Activated CD8-positive, alpha-beta memory T cell treated with anti-CD3 and anti-CD28 coated beads for 1 hour (primary cell): ENCODE results near the gene MACROD2.
"Not testable (repeated sequence)": the region's sequence is repeated elsewhere in the genome, so short reads cannot be mapped to it uniquely, and the experiment has no call there.

Experiments used
- DNase-seq, 2 donors: peaks; one replicate each; pipeline ENCODE4 v3.0.0-alpha.2; 2020; ENCODE audit warnings: low read depth in 1 of 2; ENCODE audit errors: extremely low read depth in 1 of 2

MACROD2 gene

DNA sequence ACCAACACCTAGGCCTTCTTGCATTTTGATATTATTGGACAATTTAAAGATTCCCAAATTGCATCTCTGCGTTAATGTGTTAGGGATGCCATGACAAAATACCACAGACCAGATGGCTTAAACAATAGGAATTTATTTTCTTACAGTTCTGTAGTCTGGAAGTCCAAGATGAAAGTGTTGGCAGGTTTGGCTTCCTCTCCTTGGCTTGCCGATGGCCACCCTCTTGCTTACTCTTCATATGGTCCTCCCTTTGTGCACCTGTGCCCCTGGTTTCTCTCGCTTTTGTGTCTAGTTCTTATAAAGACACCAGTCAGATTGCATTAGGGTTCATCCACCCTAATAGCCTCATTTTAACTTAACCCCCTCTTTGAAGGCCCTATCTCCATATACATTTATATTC is 1184.5 kb downstream of the MACROD2 start:
- DNase-seq, result no peak

DNA sequence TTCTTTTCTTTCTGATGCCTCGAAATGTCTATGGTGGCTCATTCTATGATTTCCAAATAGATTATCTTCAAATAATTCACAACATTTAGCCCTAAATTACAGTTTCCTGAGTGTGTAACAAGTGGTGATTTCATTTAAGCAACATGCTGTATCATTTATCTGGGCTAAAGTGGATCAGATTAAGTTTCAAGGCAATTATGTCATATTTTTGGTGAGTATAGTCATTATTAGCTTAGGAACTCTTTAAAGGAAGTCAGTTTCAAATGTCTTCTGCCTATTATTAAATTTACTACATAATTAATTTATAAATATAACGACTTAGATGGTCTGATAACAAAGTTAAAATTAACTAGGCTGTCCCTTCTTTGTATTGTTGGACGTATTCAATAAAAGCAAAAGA is 1190.0 kb downstream of the MACROD2 start:
- no peak for DNase-seq

DNA sequence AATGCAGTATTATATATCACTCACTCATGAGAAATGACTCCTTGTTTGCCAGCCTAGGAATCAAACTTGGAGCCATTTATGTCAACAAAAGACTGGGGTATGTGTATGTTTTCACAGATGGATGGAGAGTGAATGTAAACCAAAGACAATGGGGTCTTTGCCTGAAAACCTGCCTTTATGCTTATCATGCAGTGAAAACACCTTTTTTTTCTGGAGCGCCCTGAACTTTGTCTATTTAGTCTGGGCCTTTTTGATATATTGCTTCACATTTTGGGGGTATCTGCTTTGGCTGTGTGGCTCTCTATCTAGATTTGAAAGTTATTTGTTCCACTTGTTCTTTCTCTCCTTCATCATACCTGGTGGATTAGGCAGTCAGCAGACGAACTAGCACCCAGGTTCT is 1190.6 kb downstream of the MACROD2 start:
- no peak for DNase-seq

DNA sequence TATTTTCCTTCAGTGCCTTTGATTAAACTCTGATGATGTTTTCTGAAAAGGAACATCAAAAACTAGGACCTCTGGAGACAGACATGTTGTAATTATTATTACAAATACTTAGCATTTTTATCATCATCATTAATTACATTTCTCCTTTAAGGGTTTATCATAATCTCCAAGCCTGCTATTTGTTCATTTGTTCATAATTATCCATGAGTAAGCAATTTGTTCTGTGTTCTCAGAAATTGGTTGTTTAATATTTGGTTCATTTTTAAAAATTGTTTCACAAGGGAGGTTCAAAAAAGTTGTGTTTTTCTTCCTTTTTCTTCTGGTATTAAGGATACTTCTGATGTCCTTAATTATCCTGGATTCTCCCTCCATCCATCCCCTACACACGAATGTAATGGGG is 1192.3 kb downstream of the MACROD2 start:
- DNase-seq, result no peak

DNA sequence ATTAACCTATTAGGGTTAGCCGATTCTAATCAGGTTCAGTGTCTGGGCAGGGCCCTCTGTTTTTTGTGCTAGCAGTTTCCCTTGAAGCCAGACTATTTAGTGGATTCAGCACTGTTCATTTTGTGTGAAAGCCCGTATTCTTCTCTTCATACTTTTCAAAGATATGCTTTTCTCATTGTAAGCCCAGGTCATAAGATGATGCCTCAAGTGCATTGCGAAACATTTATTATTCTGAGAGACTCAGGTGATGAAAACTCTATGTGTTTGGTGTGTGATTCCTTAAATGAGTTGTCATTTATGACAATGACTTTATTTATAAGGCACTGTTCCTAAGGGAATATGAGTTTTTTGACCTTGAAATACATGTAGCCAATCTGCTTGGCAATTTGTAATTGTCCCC is 1193.1 kb downstream of the MACROD2 start:
- no peak for DNase-seq

DNA sequence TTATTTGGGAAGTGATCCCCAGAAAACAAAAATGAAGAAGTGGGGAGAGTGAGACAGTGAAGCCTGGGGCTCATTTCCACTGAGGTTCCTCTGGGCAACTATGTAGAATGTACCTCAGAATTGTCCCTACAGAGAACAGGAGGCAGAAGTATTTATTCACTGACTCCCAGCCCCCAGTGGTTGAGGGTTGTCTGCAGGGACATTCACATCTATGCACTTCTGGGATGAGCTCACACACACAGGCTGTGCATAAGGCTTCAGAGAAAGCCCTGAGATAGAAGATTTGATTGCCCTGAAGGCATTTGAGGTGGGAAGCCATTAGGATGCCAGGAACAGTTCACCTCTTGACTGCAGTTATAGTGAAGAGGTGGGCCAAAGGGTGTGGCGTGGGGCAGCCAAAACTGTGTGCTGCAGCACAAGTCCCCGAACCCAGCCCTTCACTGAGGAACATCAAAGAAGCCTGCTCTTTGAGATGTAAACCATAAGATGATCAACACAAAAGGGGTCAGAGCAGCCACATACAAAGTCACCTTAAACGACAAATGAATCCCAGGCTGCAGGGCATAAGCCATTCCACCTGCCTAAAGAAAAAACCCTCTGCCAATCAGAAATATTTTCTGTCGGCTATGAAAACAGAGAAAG is 1195.9 kb downstream of the MACROD2 start:
- no peak for DNase-seq

DNA sequence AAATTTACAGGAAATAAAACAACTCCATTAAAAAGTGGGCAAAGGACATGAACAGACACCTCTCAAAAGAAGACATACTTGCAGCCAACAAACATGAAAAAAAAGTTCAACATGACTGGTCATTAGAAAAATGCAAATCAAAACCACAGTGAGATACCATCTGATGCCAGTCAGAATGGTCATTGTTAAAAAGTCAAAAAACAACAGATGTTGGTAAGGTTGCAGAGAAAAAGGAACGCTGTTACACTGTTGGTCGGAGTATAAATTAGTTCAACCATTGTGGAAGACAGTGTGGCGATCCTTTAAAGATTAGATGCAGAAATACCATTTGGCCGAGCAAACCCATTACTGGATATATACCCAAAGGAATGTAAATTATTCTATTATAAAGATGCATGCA is 1200.1 kb downstream of the MACROD2 start:
- DNase-seq, result no peak

DNA sequence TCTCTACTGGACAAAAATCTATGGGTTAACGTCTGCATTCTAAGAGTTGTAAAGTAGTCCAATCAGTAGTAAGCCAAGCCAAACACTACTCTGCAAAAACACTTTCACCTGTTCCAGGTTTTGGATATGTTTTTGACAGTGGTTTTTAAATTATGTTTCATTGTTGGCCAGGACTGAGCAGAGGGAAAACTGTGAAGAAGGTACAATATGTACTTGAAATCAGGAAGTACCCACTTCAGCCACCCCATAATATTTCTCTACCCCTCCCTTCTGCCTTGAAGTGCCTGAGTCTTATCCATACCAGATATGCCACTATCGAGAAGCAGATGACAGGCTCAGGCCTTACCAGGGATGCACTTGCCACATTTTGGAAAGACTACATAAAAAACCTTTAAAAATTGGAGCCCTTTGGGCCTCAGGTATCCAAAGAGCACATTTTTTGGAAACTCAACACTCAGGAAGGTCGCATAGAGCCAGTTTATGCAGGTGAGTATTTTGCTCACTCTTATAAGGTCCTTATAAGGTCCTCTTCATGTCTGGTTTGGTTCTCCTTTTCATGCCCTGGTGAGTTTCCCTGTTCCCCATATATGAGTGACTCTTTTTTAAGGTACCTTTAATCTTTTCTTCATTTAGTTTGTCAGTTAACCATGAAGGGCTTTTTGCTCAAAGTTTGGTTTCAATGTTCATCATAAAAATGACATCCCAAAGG is 1201.4 kb downstream of the MACROD2 start:
- no peak for DNase-seq

DNA sequence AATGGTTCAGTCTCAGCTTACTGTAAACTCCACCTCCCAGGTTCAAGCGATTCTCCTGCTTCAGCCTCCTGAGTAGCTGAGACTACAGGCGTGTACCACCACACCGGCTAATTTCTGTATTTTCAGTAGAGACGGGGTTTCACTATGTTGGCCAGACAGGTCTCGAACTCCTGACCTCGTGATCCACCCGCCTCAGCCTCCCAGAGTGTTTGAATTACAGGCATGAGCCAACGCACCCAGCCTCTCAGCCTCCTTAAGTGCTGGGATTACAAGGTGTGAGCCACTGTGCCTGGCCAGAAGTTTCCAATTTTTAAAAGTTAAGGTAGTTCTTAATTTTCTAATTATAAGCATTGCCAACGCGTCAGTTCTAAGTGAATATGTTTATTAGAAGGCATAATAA is 1202.7 kb downstream of the MACROD2 start:
- DNase-seq, result not testable (repeated sequence)

DNA sequence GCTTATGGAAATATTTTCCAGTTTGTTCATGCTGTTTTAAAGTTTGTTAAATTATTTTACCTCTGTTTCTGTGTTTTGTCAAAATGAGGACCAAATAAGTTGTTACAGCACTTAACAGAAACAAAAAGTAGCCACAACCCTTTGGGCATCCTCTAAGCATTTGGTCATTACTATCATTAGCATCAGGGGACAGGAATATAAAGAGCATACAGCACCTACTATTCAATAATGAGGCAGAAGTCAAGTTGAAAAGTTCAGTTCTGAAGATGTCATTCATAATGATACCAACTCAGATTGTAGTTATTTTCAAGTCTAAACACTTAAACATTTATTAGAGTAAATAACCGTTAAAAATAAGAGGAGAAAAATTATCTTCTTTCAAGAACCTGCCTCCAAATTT is 1204.4 kb downstream of the MACROD2 start:
- no peak for DNase-seq

DNA sequence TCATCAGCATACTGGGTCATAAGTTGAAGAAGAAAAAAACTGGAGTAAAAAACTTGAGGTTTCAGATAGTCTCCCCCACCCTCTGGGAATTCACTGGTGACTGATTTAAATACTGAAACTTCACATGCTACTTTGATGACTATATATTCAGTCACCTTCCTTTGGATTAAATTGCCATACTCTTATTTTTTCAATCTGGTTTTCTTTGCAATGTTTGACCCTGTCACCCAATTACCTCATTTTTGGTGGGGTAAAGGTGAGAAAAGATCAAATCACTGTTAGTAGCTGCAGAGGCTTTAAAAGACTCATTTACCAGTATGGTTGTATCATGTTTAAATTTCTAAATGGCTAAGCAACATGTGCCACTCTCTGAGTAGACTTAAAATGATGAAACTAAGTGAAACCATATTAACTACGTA is 1204.8 kb downstream of the MACROD2 start:
- no peak for DNase-seq

DNA sequence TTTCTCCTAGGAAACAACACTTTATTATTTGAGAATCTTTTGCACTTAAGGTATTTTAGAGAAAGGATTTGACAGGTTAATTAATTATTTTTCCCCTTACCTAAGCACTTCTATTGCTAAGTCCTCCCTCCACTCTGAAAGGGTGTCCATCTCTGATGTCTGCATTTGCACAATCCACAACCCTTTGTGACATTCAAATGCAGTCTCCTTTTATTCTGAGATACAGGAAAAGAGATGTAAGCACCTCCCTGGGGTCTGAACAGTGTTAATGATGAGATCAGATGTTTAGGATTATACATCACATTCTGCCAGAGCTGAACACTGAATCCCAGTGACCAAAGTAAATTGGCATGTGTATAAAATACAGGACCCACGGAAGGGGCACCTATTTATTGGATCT is 1206.3 kb downstream of the MACROD2 start:
- no peak for DNase-seq

DNA sequence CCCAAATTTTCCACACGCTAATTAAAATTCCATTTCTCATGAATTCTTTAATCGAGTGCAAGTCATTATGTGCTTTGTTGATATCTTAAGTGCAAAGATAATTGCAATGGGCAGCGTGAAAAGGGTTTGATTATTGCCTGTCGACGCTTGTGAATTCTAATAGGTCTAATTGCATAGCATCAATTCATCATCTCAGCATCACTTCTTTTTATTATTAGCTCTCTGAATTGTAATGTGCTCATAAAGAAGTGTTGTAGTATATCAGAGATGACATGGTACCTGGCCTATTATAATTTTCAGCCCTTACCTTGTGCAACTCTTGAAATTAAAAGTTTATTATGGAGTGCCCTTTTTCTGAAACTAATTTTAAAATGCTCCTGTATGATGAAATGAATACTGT is 1208.9 kb downstream of the MACROD2 start:
- DNase-seq, result no peak

DNA sequence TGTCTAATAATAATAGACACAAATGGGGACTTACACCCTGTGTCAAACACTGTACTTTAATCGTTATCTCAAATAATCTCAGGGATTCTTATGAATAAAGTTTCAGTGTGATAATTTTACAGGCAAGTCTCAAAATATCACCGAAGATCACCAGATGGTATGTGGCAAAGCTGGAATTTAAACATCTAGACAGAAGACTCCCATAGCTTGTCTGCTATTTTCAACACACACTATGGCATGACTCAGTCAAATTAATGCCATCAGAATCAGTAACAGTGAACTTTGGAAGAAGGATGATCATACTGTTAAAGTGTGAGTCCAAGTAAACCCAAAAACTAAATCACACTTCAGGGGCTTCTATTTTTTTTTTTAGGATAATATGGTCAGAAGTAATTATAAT is 1209.7 kb downstream of the MACROD2 start:
- DNase-seq, result no peak

DNA sequence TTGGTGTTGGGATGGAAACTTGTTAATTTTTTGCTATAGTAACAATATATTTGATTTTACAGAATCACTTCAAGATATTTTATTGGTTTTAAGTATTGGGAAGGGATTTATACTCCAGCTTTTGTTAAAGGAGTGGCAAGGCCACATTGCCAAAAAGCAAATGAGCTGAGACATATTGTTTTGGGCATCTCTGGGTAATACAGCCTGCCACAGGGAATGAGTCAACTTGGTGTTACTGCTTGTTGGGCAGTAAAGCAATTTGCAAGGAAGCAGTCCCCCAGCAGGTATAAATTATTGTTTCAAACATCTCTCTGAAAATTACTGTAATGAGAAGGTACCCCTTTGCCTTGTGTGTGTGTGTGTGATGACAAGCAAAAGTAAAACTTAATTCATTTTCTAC is 1210.4 kb downstream of the MACROD2 start:
- no peak for DNase-seq

DNA sequence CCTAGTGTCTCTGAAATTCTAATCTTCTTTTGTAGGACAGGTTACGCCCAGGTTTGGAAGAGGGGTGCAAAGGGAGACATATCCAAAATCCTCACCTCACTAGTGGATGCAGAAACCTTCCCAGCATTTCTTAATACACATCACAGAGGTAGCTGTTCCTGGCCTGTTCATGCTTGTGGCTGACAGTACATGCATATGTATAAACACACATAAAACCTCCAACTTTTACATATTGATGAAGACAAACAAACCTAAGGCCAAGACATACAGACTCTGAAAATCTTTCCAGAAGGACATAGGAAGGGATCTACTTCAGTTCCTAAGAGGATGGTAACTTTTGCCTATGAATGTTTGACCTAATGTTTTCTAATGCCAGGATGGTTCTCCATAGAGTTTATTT is 1214.2 kb downstream of the MACROD2 start:
- DNase-seq, result no peak

DNA sequence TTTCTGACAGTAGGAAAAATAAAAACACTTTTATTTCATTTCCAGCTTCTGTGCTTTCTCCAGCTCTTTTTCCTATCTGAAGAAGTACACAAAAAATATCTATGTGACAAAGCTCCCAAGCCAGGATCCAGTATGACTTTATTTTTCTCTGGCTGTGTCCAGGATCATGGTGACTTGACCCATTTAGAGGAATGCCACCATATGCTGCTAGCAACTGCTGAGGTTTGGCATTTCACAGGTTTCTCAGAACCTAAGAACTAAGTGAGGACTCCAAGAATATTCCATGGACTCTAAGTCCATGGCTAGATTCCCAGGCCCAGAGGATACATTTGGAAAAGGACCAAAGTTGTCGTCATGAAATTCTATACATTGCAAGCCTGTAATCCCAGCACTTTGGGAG is 1218.7 kb downstream of the MACROD2 start:
- DNase-seq, result no peak

DNA sequence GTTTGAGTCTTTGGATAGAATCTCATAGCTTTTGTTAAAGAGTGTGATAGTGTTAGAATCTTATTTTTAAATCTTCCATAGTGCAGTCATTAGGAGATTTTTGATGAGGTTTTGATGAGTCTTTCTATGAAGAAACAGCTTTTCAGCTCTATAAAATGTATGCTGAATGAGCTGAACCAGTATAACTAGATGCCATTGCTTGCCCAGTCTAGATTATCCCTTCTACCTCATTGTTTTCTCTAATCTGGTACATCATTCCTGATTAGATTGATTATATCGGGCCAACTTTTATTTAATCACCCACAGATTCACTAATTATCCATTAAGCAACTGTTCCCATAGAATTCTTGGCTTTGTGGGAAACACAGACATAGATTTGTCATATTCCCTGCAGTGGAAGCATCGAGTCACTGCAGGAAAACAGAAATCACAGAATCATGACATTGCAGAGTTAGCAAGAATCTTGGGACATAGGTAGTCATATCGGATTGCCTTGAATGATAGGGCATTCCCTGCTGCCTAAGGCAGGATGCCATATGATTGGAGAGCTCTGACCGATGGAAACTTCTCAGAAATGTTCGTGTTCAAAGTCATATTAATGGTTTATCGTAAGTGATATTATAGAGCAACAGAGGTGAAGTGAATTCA is 1224.8 kb downstream of the MACROD2 start:
- no peak for DNase-seq

DNA sequence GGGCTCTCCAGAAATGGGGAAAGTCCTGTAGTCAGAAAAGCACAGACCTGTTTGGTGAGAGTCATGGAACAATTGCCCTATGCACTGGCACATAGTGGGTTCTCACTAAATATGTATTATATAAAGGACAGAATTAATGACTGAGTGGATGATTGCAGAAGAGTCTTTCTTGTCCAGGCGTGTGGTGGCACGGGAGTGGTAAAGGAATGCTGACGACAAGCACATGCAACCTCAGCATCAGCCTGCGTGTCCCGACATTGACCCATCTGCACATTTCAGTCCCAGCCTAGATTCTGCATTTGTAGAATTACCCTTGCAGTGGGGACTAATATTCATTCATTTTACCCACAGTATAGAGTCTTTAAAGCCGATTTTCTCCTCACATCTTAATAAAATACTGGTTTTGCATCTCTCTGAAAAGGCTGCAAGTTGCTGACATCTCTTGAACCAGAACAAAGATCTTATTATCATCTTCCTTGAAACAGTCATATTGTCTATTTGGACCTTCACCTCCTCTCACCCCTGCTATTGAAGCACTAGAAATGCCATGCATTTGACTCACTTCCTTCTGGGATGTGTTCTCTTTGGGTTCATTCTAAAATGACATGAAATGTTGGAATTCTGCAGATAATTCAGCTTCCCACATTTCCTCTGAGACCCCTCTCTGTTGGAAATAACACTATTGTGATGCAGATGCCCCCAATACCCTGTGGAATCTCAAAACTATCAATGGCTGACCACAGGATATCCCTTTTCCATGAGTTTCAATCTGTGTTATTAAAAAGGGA is 1225.7 kb downstream of the MACROD2 start:
- DNase-seq, result no peak

DNA sequence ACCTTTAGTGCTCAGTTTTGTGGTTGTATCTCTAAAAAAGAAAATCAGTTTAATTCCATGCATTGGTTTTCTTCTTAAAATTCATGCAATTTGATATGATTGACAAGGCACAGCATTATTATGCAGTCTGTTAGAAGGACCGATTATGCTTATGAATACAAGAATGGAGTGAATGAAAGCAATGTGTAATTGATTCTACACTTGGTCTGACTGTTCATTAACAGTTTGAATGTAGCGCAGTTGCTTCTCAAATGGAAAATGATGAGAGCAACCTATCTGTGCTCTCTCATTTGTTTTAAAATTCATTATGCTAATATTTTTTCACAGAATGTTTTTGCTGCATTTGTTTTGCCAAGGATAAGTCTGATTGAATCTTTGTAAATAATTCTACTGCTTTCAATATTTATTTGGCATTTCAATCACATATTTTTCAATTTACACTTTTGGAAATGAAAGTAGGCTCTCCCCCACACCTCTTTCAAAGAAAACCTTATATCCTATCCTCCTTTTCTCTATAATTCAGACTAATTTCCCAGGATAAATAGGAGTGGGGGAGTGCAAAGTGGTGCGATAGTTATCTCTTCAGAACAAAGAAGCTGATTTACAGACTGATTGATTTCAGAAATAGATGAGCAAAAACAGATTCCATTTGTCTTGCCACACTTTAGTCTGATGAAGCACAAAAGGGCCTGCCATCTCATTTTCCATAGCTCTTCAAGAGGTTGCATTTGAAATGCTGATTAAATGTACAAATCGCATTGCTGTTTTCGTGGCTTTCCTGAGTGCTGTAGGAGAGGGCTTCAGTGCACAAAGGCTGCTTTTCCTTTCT is 1227.4 kb downstream of the MACROD2 start:
- DNase-seq, result no peak

DNA sequence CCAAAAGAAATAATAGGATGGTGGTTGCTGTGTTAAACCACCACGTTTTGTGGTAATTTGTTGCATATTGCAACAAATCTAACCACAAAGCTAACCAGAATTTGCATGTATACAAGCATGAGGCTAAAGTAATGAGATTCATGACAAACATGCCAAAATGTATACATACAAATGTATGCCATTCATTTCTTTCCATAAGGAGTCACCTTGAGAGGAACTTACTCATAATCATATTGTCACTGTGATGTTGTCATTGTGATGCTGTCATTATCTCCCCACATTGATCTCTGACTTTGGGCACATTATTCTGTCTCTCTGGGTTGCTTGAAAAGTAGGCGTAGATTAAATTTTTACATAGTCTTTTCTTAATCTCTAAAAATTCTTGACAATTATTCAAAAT is 1228.9 kb downstream of the MACROD2 start:
- no peak for DNase-seq
